Esophagus squamous epithelium (tissue), 5 donors: ENCODE data around the gene FRMD4A. TPM values are rescaled to one million over a fixed set of nuclear protein-coding genes. Genes with fewer than 3 reads are reported as not detected.

ENCODE experiments used
- DNase-seq: peaks from one replicate; lab custom pipeline; 2025; lab: John Stamatoyannopoulos, UW
- H3K27ac ChIP-seq, 4 donors: fragments of 200-600 bp; sonication (generic); one replicate each; pipeline ENCODE4 v1.5.1; 2016 to 2019; ENCODE audit warnings: mild to moderate bottlenecking in 1 of 4
- H3K27me3 ChIP-seq, 4 donors: fragments of 200-600 bp; sonication (generic); 1 replicate in 3 of 4; 2 replicates in 1 of 4; pipeline versions ENCODE4 v1.5.1 to v1.6.0; 2017 to 2021; ENCODE audit warnings: antibody characterized with exemption in 1 of 4
- H3K36me3 ChIP-seq, 3 donors: fragments of 200-600 bp; sonication (generic); one replicate each; pipeline ENCODE4 v1.5.1; 2016 to 2019
- H3K4me1 ChIP-seq, 3 donors: fragments of 200-600 bp; sonication (generic); one replicate each; pipeline ENCODE4 v1.5.1; 2017 to 2019
- H3K4me3 ChIP-seq, 4 donors: fragments of 200-600 bp; sonication (generic); 1 replicate in 3 of 4; 2 replicates in 1 of 4; pipeline ENCODE4 v1.5.1; 2016 to 2019; ENCODE audit warnings: mild to moderate bottlenecking in 2 of 4, moderate library complexity in 1 of 4
- H3K9me3 ChIP-seq, 3 donors: fragments of 200-600 bp; sonication (generic); one replicate each; pipeline ENCODE4 v1.5.1; 2016 to 2019
- CTCF ChIP-seq, 6 experiments: fragments of 450-650 bp in 4 of 6; fragments of 200-600 bp in 2 of 6; sonication (generic) in 2 of 6; IDR thresholded peaks; one replicate each; pipeline ENCODE4 v1.5.1; 2016 to 2019; ENCODE audit warnings: antibody characterized with exemption in 6 of 6, mild to moderate bottlenecking in 4 of 6, moderate library complexity in 4 of 6
- POLR2A ChIP-seq, 4 donors: fragments of 450-650 bp; IDR thresholded peaks; one replicate each; pipeline ENCODE4 v1.6.1; 2017; ENCODE audit warnings: antibody characterized with exemption in 4 of 4, mild to moderate bottlenecking in 4 of 4, moderate library complexity in 3 of 4
- WGBS, 2 donors: methylation state at CpG; one replicate each; pipeline ENCODE4 v1.1.5; 2018; 5-methylcytosine and 5-hydroxymethylcytosine counted together
- intact Hi-C: fragments of 100-400 bp; cut with DNase I; formaldehyde crosslinking; loops from one replicate; pipeline ENCODE4 v1.15.0; 2022
- total RNA-seq, 4 donors: library from RNA; depleted of rRNA; stranded (reverse); fragments of >200 nt; gene quantifications; one replicate each; pipeline ENCODE4 v1.1.0, GENCODE V29; 2016
- donor health status: DM: yes; HTN: yes; CAD: no.

FRMD4A gene
- total RNA-seq, 4 donors from 2014 or later: 7.3 to 15.3 (median 8.6) TPM

- no peak for DNase-seq
- Histone ChIP-seq H3K27me3 (no peaks in the 10 kb centered on the region), H3K36me3 (no peaks in the 10 kb centered on the region), H3K4me3 (no peak overlapping the region), H3K4me1 (no peaks in the 10 kb centered on the region), H3K27ac (no peak overlapping the region), H3K9me3 (no peaks in the 10 kb centered on the region)
- intact Hi-C loops: no loop called here
- no peak for TF ChIP-seq CTCF (IDR thresholded peaks at IDR 0.05)
- 87 to 88% methylated on average over 1 of the region's 1 CpG for WGBS, 2 donors
Observed at GRCh38 chr10:13920031-13920430, 410.7 kb downstream of the FRMD4A start.

GRCh38 chr10:13917791-13918190 is 412.9 kb downstream of the FRMD4A start:
- WGBS, 2 donors: 91 to 93% methylated on average over 3 of the region's 3 CpGs
- Histone ChIP-seq H3K9me3 (no peaks in the 10 kb centered on the region), H3K36me3 (no peaks in the 10 kb centered on the region), H3K27me3 (no peaks in the 10 kb centered on the region), H3K4me3 (no peak overlapping the region), H3K27ac (no peak overlapping the region), H3K4me1 (no peaks in the 10 kb centered on the region)
- no peak for DNase-seq
- TF ChIP-seq CTCF (IDR thresholded peaks at IDR 0.05): no peak
- TF ChIP-seq POLR2A (IDR thresholded peaks at IDR 0.05): no peak
- intact Hi-C loops: no loop called here

- no peak for DNase-seq
- WGBS, 2 donors: 81 to 82% methylated on average over 4 of the region's 4 CpGs
- H3K4me3 ChIP-seq: no peak overlapping the region
- H3K9me3 ChIP-seq: no peaks in the 10 kb centered on the region
- no peaks in the 10 kb centered on the region for H3K4me1 ChIP-seq
- intact Hi-C loops: no loop called here
- no peak overlapping the region for H3K27ac ChIP-seq
- H3K27me3 ChIP-seq: no peaks in the 10 kb centered on the region
- TF ChIP-seq CTCF (IDR thresholded peaks at IDR 0.05): no peak
- TF ChIP-seq POLR2A (IDR thresholded peaks at IDR 0.05): no peak
- no peaks in the 10 kb centered on the region for H3K36me3 ChIP-seq
Observed at GRCh38 chr10:13916384-13916947, 414.3 kb downstream of the FRMD4A start.

GRCh38 chr10:13915710-13916109 is 415.0 kb downstream of the FRMD4A start:
- intact Hi-C loops: no loop called here

GRCh38 chr10:13913897-13914296 is 416.8 kb downstream of the FRMD4A start:
- Histone ChIP-seq H3K27me3 (no peaks in the 10 kb centered on the region), H3K9me3 (no peaks in the 10 kb centered on the region), H3K27ac (no peak overlapping the region), H3K4me1 (no peaks in the 10 kb centered on the region), H3K36me3 (no peaks in the 10 kb centered on the region), H3K4me3 (no peak overlapping the region)
- 68 to 83% methylated on average over 3 to 5 of the region's 5 CpGs for WGBS, 2 donors
- intact Hi-C loops: no loop called here
- TF ChIP-seq CTCF (IDR thresholded peaks at IDR 0.05): no peak
- TF ChIP-seq POLR2A (IDR thresholded peaks at IDR 0.05): no peak
- no peak for DNase-seq

More at GRCh38 chr10:13915710-13916109, 415.0 kb downstream of the FRMD4A start:
- H3K27me3 ChIP-seq: no peaks in the 10 kb centered on the region
- H3K36me3 ChIP-seq: no peaks in the 10 kb centered on the region
- no peaks in the 10 kb centered on the region for H3K9me3 ChIP-seq
- no peak overlapping the region for H3K4me3 ChIP-seq
- H3K27ac ChIP-seq: no peak overlapping the region
- H3K4me1 ChIP-seq: no peaks in the 10 kb centered on the region
- WGBS, 2 donors: 81 to 93% methylated on average over 4 to 5 of the region's 7 CpGs
- no peak for TF ChIP-seq POLR2A (IDR thresholded peaks at IDR 0.05)
- TF ChIP-seq CTCF (IDR thresholded peaks at IDR 0.05): no peak
- DNase-seq: no peak
